Muscle of leg (tissue), 11 donors: ENCODE results near the gene RASSF8. TPM values are rescaled to one million over a fixed set of nuclear protein-coding genes. Genes with fewer than 3 reads are reported as not detected.

ENCODE experiments used
- DNase-seq: peaks from one replicate; pipeline ENCODE4 v3.0.0; 2013
- H3K27ac ChIP-seq: one replicate; pipeline ENCODE4 v1.5.1; 2013; ENCODE audit warnings: mild to moderate bottlenecking, low read length, control low read depth
- H3K27me3 ChIP-seq: one replicate; pipeline ENCODE4 v1.6.1; 2013; ENCODE audit warnings: low read length; ENCODE audit not compliant: control insufficient read depth, insufficient read depth
- H3K36me3 ChIP-seq: one replicate; pipeline ENCODE4 v1.6.1; 2013; ENCODE audit warnings: low read length; ENCODE audit not compliant: control insufficient read depth, insufficient read depth
- H3K4me1 ChIP-seq: one replicate; pipeline ENCODE4 v1.6.1; 2013; ENCODE audit warnings: low read length; ENCODE audit not compliant: control insufficient read depth, insufficient read depth
- H3K4me3 ChIP-seq: one replicate; pipeline ENCODE4 v1.5.1; 2013; ENCODE audit warnings: low read length, control low read depth
- H3K9me3 ChIP-seq: replicated peaks from 2 replicates; pipeline ENCODE4 v1.6.1; 2013; ENCODE audit warnings: low read depth, low read length; ENCODE audit not compliant: control insufficient read depth
- WGBS: methylation state at CpG from one replicate; pipeline ENCODE4 v1.1.5; 2013; ENCODE audit warnings: missing lambda C conversion rate; ENCODE audit not compliant: insufficient coverage; 5-methylcytosine and 5-hydroxymethylcytosine counted together
- polyA plus RNA-seq, 8 donors: library from polyadenylated mRNA; unstranded; fragments of 120-200 nt; gene quantifications; one replicate each; pipeline versions ENCODE4 v1.2.1 to v1.2.3, GENCODE V29; 2013; ENCODE audit warnings: inconsistent platforms in 1 of 8, low replicate concordance in 1 of 8; ENCODE audit not compliant: insufficient read length in 8 of 8, insufficient read depth in 1 of 8
- total RNA-seq: library from RNA; stranded (reverse); fragments of 120-200 nt; gene quantifications from one replicate; pipeline ENCODE4 v1.2.4, GENCODE V29; 2013

Gene RASSF8
- total and polyA plus RNA-seq, 9 donors: 11.8 to 42.6 (median 29.0) TPM

DNA sequence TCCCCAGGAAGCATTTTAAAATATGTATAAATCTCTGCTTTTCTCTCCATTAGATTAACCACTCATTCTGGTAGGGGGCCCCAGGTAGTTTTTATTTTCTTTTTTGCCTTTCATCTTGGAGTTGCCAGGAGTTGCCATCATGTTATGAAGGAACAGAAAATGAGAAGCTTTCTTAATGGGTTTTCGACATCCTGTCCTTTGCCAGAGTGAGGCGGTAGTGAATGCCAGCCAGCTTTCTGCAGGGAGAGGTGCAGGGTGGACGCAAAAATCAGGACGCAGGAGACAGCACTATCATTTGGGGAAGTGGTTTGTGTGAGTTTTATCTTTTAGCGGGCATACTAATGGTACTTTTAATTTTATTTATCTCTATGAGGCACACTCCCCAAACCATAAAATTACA is 1.7 kb downstream of the RASSF8 start:
- peak; percentile 65 for DNase-seq
- Histone ChIP-seq H3K4me1 (peaks cover 10% of the 10 kb centered on the region), H3K36me3 (no peaks in the 10 kb centered on the region), H3K4me3 (peak overlapping the region; percentile 74), H3K27ac (peak overlapping the region; percentile 35), H3K9me3 (no peaks in the 10 kb centered on the region), H3K27me3 (peaks cover 2% of the 10 kb centered on the region)
- WGBS: 7% methylated on average over 2 of the region's 5 CpGs

DNA sequence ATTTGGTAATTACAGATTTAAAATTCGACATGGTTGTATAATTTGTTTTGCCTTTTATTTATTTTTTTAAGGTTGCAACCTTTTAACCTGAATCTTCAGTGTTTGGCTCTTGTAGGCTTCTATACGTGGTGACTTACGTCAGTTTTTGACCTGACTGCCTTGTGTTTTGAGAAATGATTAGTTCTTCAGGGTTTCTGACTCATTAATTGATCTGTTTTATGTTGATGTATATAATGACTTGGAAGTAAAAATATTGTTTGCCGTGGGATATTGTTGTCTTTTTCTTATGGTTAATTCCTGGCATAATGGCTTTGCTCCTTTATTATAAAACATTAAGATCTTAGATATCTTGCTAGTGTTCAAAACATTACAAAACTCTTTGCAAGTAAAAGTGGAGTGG is 2.5 kb downstream of the RASSF8 start:
- Histone ChIP-seq H3K36me3 (no peaks in the 10 kb centered on the region), H3K4me1 (peaks cover 10% of the 10 kb centered on the region), H3K9me3 (no peaks in the 10 kb centered on the region), H3K4me3 (no peak overlapping the region), H3K27ac (no peak overlapping the region), H3K27me3 (peaks cover 2% of the 10 kb centered on the region)
- DNase-seq: no peak
- no CpG with 5 or more reads among the region's 4 CpGs for WGBS

DNA sequence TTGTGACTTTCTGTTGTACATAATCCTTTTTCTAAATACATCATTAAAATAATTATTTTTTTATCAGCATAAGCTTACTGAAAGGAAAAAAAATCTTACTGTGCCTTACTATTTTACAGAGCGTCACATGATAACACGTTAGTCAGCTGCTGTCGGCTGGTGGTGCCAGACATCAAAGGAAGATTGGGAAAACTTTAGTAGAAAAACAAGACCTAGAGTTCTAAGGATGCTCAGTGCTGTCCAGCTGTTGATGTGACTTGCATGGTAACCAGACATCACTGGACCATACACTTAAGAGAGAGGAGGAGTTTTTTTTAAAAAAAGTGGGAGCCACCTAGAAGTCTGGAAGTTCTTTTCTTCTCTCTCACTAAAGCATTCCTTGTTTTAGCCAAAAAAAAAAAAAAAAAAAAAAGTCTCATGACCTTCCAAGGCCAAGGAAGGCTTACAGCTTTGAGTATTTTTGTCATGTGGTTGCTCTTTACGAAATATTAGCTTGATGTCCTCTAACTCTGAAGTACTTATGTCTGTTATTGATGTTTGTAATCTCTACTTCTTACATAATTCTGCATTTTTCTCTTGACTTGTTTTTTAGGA is 4.5 kb downstream of the RASSF8 start:
- 100% methylated on average over 1 of the region's 4 CpGs for WGBS
- DNase-seq: no peak
- Histone ChIP-seq H3K36me3 (no peaks in the 10 kb centered on the region), H3K27me3 (peaks cover 2% of the 10 kb centered on the region), H3K27ac (no peak overlapping the region), H3K9me3 (no peaks in the 10 kb centered on the region), H3K4me3 (no peak overlapping the region), H3K4me1 (peaks cover 4% of the 10 kb centered on the region)

DNA sequence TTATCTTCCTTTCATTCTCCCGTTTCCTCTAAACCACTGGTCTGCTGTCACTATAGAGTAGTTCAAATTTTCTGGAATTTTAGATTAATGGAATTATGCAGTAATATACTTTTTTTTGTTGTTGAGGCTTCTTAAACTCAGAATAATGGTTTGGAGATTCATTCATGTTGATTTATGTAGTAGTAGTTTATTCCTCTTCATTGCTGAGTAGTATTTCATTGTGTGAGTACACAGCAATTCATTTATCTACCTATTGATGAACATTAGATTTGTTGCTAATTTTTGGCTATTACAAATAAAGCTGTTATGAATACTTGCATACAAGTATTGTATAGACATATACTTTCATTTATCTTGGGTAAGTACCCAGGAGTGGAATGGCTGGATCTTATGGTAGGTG is 7.2 kb downstream of the RASSF8 start:
- H3K4me1 ChIP-seq: peaks cover 3% of the 10 kb centered on the region
- no peak for DNase-seq
- H3K4me3 ChIP-seq: no peak overlapping the region
- H3K36me3 ChIP-seq: no peaks in the 10 kb centered on the region
- no CpG with 5 or more reads among the region's 1 CpG for WGBS
- H3K27ac ChIP-seq: no peak overlapping the region
- H3K9me3 ChIP-seq: no peaks in the 10 kb centered on the region
- H3K27me3 ChIP-seq: no peaks in the 10 kb centered on the region

DNA sequence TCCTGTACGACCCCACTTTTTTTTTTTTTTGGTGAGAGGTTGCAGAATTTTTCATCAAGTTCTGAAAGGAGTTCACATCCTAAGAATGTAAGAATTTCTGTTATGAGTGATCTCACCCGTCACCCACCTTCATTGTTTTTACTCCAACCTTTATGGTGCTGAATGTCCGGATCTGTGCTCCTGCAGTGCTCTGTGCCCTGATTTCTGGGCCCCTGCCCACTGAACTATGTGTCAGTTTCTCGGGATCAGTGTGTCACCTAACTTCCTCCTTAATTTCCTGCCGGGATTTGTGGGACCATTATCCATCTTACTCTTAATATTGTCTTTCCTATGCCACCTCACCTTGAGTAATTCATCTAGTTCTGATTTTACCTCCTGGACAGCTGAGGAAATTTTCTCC is 11.6 kb downstream of the RASSF8 start:
- no peaks in the 10 kb centered on the region for H3K9me3 ChIP-seq
- DNase-seq: no peak
- 59% methylated on average over 3 of the region's 5 CpGs for WGBS
- no peak overlapping the region for H3K4me3 ChIP-seq
- H3K27ac ChIP-seq: no peak overlapping the region
- no peaks in the 10 kb centered on the region for H3K27me3 ChIP-seq
- H3K4me1 ChIP-seq: peaks cover 11% of the 10 kb centered on the region
- H3K36me3 ChIP-seq: no peaks in the 10 kb centered on the region

DNA sequence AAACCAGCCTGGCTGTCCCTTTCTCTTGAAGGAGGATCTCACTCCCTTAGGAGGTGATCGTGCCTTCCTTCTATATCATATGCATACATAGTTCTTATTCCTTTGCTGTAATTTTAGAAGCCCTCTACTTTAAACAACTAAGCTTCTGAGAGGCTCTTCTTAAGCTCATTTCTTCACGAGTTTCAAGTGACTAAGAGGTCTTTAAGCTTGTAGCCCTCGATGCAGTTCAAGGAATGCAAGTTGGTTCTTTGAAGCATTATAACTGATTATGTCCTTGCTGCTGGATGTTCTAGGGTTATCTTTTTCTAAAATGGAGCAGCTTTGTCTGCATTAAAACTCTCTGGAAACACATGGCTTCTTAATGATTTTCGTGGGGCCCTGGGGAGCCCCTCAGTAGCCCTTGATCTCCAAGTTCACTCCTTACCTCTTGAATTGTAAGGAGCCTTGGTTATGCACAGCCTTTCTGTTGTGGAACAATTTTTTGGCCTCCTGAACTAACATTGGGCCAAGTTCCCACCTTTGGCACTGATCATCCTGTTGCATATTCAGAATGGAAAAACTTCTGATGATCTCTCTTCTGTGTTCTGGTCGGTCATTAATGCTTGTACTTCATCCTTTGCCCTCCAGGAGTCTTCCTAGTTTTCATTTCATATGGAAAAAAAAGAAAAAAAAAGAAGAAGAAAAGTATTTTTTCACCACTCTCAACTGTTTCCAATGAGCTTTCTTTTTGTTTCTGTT is 12.6 kb downstream of the RASSF8 start:
- H3K27me3 ChIP-seq: no peaks in the 10 kb centered on the region
- H3K27ac ChIP-seq: peak overlapping the region; percentile 69
- peaks cover 13% of the 10 kb centered on the region for H3K4me1 ChIP-seq

DNA sequence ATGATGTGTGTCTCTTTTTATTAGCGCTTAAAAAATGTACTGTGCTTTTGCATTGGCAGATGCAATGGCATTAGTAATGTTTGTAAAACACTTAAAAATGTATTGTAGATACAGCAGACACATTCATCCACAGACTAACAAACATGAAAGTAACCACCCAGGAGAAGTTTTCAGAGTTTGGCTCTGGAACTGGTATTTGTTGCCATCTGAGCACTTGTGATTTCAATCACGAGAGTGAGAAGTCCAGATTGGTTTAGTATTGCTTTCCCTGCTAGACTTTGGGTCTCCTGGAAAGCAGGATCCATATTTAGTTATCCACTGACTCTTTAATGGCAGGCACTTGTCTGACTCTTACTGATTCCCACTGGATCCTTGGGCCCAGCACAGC is 13.2 kb downstream of the RASSF8 start:
- Histone ChIP-seq H3K27ac (peak overlapping the region; percentile 64), H3K4me3 (no peak overlapping the region), H3K9me3 (no peaks in the 10 kb centered on the region), H3K36me3 (no peaks in the 10 kb centered on the region), H3K4me1 (peaks cover 13% of the 10 kb centered on the region), H3K27me3 (no peaks in the 10 kb centered on the region)
- DNase-seq: peak; percentile 81
- WGBS: 33% methylated on average over 1 of the region's 2 CpGs

More for the DNA sequence above, 12.6 kb downstream of the RASSF8 start:
- no peak overlapping the region for H3K4me3 ChIP-seq
- no peaks in the 10 kb centered on the region for H3K36me3 ChIP-seq
- H3K9me3 ChIP-seq: no peaks in the 10 kb centered on the region
- WGBS: 80% methylated on average over 1 of the region's 5 CpGs
- DNase-seq: peak; percentile 86

DNA sequence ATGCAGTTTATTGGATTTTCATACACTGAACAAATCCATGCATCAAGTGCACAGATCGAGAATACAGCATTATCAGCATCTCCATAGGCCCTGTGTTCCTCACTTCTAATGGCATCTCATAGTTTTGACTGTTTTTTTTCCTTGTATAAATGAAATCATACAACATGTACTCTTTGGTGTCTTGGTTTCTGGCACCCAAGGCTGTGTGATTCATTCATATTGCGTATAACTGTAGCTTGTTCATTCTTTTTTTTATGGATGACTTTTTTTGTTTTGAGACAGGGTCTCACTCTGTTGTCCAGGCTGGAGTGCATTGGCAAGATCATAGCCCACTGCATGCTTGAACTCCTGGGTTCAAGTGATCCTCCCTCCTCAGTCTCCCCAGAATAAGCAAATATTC is 14.3 kb downstream of the RASSF8 start:
- WGBS: no CpG with 5 or more reads among the region's 2 CpGs
- DNase-seq: no peak
- Histone ChIP-seq H3K9me3 (no peaks in the 10 kb centered on the region), H3K4me3 (no peak overlapping the region), H3K27me3 (no peaks in the 10 kb centered on the region), H3K36me3 (no peaks in the 10 kb centered on the region), H3K27ac (no peak overlapping the region), H3K4me1 (peaks cover 14% of the 10 kb centered on the region)

DNA sequence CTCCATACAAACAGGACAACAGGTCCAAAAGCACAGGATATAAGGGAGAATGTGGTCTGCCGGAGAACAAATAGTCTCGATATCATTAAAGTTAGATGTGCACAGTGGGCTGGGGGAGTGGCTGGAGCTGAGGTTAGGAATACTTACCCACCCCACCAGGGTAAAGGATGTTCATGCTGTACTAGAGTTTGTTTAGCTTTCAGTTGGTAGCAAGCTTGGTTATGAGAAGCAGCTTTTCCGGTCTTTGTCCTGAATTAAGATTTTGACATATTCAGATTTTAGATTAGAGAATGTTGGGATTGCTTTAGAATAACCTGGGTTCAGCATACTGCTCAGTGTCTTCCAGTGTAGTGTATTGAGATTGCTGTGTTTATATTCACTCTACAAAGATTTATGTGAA is 16.7 kb downstream of the RASSF8 start:
- no peaks in the 10 kb centered on the region for H3K9me3 ChIP-seq
- no peak overlapping the region for H3K27ac ChIP-seq
- no peak for DNase-seq
- H3K27me3 ChIP-seq: no peaks in the 10 kb centered on the region
- peaks cover 15% of the 10 kb centered on the region for H3K4me1 ChIP-seq
- no CpG with 5 or more reads among the region's 3 CpGs for WGBS
- H3K36me3 ChIP-seq: no peaks in the 10 kb centered on the region
- H3K4me3 ChIP-seq: no peak overlapping the region

DNA sequence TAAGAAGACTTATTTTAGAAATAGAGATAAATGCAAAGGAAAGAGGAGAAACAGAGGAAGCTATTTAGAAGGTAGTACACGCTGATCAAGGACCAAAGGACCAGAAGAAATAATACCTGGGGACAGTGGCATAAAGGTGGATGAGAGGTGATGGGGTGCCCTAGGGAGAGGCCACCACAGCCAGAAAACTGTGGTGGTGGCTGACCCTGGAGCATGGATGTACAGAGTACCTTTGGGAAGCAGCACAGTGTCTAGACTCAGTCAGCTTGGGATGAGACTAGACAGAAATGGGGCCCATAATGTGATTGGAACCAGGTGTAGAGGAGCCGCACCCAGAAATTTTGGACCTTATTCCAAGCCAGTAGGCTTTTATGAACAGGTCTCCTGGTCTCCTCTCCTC is 17.2 kb downstream of the RASSF8 start:
- WGBS: 100% methylated on average over 1 of the region's 2 CpGs
- no peak for DNase-seq
- Histone ChIP-seq H3K27ac (no peak overlapping the region), H3K4me3 (no peak overlapping the region), H3K9me3 (no peaks in the 10 kb centered on the region), H3K36me3 (no peaks in the 10 kb centered on the region), H3K27me3 (no peaks in the 10 kb centered on the region), H3K4me1 (peaks cover 12% of the 10 kb centered on the region)
